ENCODE measurements around the gene RBP5.

DNA sequence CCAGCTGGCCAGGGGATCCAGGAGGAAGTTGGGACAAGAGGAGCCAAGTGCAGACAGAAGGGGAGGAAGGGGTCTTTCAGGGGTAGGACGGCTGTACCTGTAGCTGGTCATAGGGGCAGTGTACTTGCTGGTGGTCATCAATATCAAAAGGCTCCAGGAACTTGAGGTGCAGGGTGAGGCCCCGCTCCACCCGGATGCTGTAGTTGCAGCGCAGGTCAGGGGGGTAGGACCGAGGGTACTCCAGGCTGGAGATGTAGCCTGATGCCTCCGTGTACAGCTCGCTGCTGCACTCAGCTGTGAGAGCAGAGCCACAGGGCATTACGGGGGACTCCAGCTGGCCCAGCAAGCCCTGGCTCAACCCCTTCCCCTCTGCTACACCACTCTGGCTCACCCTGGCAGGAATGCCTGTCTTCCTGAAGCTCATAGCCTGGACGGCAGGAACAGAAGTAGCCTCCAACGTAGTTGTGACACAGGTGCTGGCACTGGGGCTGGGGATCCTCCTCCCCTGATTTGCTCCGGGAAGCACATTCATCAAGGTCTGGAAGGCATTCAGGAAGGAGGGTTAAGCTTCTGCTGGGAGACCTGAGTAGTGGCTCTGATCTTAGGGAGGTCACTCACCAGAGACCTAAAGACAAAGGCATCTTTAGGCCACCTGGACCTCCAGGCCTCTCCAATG is 39.4 kb downstream of the RBP5 start:
- TF ChIP-seq, protein P1, sequence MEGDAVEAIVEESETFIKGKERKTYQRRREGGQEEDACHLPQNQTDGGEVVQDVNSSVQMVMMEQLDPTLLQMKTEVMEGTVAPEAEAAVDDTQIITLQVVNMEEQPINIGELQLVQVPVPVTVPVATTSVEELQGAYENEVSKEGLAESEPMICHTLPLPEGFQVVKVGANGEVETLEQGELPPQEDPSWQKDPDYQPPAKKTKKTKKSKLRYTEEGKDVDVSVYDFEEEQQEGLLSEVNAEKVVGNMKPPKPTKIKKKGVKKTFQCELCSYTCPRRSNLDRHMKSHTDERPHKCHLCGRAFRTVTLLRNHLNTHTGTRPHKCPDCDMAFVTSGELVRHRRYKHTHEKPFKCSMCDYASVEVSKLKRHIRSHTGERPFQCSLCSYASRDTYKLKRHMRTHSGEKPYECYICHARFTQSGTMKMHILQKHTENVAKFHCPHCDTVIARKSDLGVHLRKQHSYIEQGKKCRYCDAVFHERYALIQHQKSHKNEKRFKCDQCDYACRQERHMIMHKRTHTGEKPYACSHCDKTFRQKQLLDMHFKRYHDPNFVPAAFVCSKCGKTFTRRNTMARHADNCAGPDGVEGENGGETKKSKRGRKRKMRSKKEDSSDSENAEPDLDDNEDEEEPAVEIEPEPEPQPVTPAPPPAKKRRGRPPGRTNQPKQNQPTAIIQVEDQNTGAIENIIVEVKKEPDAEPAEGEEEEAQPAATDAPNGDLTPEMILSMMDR (IDR thresholded peaks at IDR 0.05), result no peak
- TF ChIP-seq POLR2A (IDR thresholded peaks at IDR 0.05), result no peak

Measured in adrenal gland (tissue), 5 donors.